ENCODE data around the gene TPD52L1. TPM values are rescaled to one million over a fixed set of nuclear protein-coding genes. Genes with fewer than 3 reads are reported as not detected.
"Not testable (repeated sequence)": the region's sequence is repeated elsewhere in the genome, so short reads cannot be mapped to it uniquely, and the experiment has no call there.

TPD52L1 gene
- polyA plus RNA-seq, 4 donors, result 5.9 to 102 (median 87.0) TPM

GRCh38 chr6:125138083-125138482 is 15.5 kb upstream of the TPD52L1 start:
- no peak for DNase-seq (ENCODE audit: low read depth in 4 of 4, low spot score in 3 of 4)

GRCh38 chr6:125140808-125141207 is 12.8 kb upstream of the TPD52L1 start:
- DNase-seq (ENCODE audit: low read depth in 4 of 4, low spot score in 3 of 4), result no peak

DNA sequence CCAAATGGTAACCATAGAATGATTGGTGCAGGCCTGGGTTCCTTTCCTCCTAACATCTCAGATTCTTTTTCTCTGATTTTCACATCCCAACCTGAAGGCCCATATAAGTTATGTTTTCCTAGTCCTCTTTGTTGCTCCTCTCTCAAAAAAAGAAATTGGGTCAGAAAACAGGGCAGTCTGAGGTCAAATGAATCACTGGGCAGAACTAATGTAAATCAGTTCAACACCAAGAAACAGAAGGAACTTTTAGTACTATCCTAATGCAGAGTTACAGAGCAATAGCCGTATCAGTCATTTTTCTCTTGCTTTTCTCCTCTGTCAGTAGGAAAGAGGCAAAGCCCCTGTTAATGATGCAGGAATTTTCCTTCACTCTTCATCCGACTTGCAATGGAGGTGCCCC is 11.0 kb upstream of the TPD52L1 start:
- DNase-seq (ENCODE audit: low read depth in 4 of 4, low spot score in 3 of 4), result no peak

GRCh38 chr6:125144822-125145221 is 8.8 kb upstream of the TPD52L1 start:
- no peak for DNase-seq (ENCODE audit: low read depth in 4 of 4, low spot score in 3 of 4)

GRCh38 chr6:125149256-125150144 is 4.1 kb upstream of the TPD52L1 start:
- DNase-seq (ENCODE audit: low read depth in 4 of 4, low spot score in 3 of 4), result peak in 1 of 4 donors; percentile 7

- no peak for DNase-seq (ENCODE audit: low read depth in 4 of 4, low spot score in 3 of 4)
These were observed 1.9 kb upstream of the TPD52L1 start for GRCh38 chr6:125151700-125152099.

- DNase-seq (ENCODE audit: low read depth in 4 of 4, low spot score in 3 of 4), result peak in 1 of 4 donors; percentile 9
These were observed 666 bp downstream of the TPD52L1 start for GRCh38 chr6:125154118-125154760.

DNA sequence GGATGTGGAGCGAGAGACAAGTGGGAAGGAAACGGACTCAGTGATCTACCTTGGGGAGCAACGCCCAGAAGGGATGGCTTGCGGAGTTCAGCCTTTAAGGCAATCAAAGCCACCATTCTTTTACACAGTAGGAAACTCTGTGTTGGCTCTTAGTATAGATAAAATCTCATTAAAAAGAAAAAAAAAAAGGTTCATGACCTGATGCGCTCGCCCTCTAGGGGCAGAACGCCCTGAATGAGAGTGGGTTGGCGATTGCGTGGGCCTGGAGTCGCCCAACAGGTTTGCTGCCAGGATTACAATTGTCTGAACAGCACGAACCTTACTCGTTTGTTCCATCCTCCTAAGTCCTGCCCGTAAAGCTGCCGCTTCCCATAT is 1.2 kb downstream of the TPD52L1 start:
- no peak for DNase-seq (ENCODE audit: low read depth in 4 of 4, low spot score in 3 of 4)

- DNase-seq (ENCODE audit: low read depth in 4 of 4, low spot score in 3 of 4), result no peak
These were observed 1.8 kb downstream of the TPD52L1 start for GRCh38 chr6:125155344-125155743.

DNA sequence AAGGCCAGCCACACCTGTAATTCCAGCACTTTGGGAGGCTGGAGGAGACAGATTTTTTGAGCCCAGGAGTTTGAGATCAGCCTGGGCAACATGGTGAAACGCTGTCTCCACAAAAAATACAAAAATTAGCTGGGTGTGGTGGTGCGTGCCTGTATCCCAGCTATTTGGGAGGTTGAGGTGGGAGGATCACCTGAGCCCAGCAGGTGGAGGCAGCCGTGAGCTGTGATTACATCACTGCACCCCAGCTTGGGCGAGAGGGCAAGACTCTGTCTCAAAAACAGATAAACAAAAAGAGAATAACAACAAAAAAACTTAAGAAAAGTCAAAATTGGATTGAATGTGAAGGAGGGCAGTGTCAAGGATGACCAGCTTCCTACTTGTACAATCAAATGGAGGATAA is 2.9 kb downstream of the TPD52L1 start:
- DNase-seq (ENCODE audit: low read depth in 4 of 4, low spot score in 3 of 4), result no peak

DNA sequence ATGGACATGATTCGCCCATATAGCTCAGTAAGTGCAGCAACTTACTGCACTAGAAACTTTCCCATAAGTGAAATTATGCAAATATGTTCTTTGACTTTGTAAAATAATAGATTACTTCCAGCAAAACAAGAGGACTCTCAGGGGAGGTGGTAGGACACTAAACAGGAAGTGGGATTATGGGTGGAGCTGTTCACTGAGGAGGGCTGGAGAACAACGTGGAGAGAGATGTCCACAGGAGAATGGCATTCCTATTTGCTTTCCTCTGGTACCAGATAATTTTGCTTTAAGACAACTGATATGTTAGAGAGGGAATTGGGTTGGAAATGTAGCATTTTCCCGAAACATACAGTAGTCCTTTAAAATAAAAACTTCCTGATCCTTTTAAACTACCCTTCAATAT is 3.7 kb downstream of the TPD52L1 start:
- no peak for DNase-seq (ENCODE audit: low read depth in 4 of 4, low spot score in 3 of 4)

- DNase-seq (ENCODE audit: low read depth in 4 of 4, low spot score in 3 of 4), result no peak
These were observed 4.2 kb downstream of the TPD52L1 start for GRCh38 chr6:125157725-125158124.

DNA sequence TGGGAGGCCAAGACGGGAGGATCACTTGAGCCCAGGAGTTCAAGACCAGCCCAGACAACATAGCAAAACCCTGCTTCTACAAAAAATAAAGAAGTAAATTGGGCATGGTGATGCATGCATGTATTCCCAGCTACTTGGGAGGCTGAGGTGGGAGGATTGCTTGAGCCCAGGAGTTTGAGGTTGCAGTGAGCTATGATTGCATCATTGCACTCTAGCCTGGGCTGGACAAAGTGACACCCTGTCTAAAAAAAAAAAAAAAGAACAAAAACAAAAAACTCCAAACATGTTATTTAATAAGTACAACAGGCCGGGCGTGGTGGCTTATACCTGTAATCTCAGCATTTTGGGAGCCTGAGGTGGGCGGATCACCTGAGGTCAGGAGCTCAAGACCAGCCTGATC is 9.8 kb downstream of the TPD52L1 start:
- DNase-seq (ENCODE audit: low read depth in 4 of 4, low spot score in 3 of 4), result not testable (repeated sequence)

- no peak for DNase-seq (ENCODE audit: low read depth in 4 of 4, low spot score in 3 of 4)
These were observed 10.2 kb downstream of the TPD52L1 start for GRCh38 chr6:125163811-125164210.

DNA sequence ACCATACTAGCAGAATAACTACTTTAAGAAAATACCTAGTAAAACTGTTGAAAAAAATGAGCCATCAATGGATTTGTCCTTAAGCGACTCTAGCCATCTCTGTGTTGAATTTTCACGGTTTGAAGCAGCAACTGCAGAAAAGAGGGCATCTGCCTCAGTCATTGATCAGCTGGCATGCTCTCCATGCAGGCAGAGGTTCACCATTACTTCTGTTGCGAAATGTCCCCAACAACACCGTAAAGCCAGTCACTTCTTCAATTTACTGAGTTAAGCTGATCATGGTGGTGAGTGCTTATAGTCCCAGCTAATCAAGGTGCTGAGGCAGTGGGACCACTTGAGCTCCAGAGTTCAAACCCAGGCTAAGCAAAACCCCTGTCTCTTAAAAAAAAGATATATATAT is 11.1 kb downstream of the TPD52L1 start:
- DNase-seq (ENCODE audit: low read depth in 4 of 4, low spot score in 3 of 4), result no peak

GRCh38 chr6:125165256-125165655 is 11.7 kb downstream of the TPD52L1 start:
- no peak for DNase-seq (ENCODE audit: low read depth in 4 of 4, low spot score in 3 of 4)

DNA sequence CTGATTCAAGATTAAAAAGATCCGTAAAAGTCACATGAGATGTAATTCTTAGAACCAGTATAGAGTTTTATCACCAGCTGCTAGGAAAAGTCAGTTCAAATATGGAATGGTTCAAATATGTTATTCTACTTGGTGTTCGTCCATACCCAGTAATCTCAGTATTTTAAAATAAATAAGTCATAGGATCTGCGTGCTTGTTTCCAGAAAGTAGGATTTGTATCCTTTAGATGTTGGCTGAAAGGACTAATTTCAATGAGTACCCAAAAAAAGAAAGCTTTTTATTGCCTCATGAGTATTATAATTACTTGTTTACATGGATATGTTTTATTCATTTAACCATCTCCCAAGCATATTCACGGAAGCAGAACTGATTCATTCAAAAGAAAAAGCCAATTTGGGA is 12.2 kb downstream of the TPD52L1 start:
- no peak for DNase-seq (ENCODE audit: low read depth in 4 of 4, low spot score in 3 of 4)

DNA sequence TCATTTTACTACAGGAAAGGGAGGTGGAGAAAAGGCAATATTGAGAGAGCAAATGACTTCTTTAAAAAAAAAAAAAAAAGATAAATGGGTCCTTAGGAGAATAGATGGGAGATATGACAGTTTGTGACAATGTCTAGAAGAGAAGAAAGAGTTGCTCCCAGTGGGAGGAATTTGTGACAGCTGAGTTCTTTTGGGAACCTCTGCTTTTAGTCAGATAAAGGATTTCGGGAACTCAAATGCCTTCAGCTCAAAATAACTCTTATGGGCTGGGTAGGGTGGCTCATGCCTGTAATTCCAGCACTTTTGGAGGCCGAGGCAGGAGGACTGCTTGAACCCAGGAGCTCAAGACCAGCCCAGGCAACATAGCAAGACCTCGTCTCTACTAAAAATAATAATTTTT is 13.1 kb downstream of the TPD52L1 start:
- DNase-seq (ENCODE audit: low read depth in 4 of 4, low spot score in 3 of 4), result no peak

- DNase-seq (ENCODE audit: low read depth in 4 of 4, low spot score in 3 of 4), result no peak
These were observed 14.0 kb downstream of the TPD52L1 start for GRCh38 chr6:125167579-125167978.

DNA sequence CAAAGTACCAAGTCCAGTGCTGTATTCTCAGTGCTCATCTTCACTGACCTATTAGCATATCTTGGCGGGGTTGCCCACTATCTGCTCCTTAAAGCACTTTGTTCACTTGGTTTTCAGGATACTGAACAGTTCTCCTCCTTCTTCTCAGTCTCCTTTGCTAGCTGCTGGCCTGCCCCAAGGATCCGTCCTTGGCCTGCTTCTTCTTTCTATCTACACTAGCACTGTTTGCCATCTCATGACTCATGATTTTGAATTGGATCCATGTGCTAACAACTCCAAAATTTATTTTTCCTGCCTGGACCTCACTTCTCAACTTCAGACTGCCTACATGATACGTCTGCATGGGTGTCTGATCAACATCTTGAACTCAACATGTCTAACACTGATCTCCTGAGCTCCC is 15.5 kb downstream of the TPD52L1 start:
- DNase-seq (ENCODE audit: low read depth in 4 of 4, low spot score in 3 of 4), result no peak

- no peak for DNase-seq (ENCODE audit: low read depth in 4 of 4, low spot score in 3 of 4)
These were observed 15.9 kb downstream of the TPD52L1 start for GRCh38 chr6:125169522-125169921.

- no peak for DNase-seq (ENCODE audit: low read depth in 4 of 4, low spot score in 3 of 4)
These were observed 16.8 kb downstream of the TPD52L1 start for GRCh38 chr6:125170376-125170775.
